ENCODE results near the gene NCAM2.

Gene NCAM2

GRCh38 chr21:20997636-20998455 lies at the start of gene NCAM2:
TSS of gene NCAM2 (plus strand) at chr21:20998409.
- peak; percentile 45 for DNase-seq (ENCODE audit: low read depth)

GRCh38 chr21:20949884-20950283 lies 48.3 kb upstream of the NCAM2 start:
- no peak for DNase-seq (ENCODE audit: low read depth)

- DNase-seq (ENCODE audit: low read depth), result no peak
Measured at GRCh38 chr21:20965816-20966215, 32.4 kb upstream of the NCAM2 start.

GRCh38 chr21:20968391-20968790 lies 29.8 kb upstream of the NCAM2 start:
- DNase-seq (ENCODE audit: low read depth), result no peak

- no peak for DNase-seq (ENCODE audit: low read depth)
Measured at GRCh38 chr21:20970691-20971090, 27.5 kb upstream of the NCAM2 start.

DNA sequence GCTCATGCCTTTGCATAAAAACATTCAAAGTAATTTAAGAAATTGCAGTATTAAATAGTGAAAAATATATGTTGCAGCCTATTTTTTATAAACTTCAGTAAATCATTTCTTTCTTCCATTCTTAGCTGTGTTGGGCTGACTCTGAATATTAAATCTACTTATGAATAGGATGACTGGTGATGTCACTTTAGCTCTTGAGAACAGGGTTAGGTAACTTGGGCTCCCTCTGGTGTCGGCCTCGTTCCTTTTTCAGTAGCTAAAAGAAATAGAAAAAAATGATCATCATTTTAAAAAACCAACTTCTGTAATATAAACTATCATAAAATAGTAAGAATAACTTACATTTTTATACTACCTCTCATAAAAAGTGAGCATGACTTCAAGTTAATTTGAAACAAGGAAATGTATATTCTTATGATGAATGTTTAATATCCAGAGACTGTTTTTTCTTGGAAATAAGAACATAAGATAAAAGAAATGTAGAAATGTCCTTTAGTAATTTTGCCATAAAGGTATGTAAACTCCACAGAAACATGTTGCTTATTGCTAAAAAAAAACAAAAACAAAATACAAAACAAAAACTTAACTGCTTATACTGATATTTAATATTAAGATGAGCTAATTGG lies 26.8 kb upstream of the NCAM2 start:
- DNase-seq (ENCODE audit: low read depth), result no peak

DNA sequence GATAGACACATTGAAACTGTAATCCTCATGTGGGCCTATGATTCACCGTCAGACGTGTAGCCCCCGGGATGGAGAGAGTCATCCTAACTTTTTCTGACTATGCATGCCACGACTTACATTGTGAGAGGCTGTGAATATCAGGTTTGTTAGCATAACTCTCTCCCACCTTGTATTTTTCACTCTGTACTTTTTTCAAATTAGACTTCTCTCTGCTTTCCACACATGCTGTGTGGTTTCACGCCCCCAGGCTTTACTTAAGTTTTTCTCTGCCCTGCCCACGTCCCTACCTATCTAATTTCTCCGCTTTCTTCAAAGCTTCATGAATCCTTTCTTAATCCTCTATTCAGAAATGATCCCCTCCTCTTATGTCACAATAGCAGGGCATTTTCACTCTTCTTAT lies 3.4 kb upstream of the NCAM2 start:
- no peak for DNase-seq (ENCODE audit: low read depth)

DNA sequence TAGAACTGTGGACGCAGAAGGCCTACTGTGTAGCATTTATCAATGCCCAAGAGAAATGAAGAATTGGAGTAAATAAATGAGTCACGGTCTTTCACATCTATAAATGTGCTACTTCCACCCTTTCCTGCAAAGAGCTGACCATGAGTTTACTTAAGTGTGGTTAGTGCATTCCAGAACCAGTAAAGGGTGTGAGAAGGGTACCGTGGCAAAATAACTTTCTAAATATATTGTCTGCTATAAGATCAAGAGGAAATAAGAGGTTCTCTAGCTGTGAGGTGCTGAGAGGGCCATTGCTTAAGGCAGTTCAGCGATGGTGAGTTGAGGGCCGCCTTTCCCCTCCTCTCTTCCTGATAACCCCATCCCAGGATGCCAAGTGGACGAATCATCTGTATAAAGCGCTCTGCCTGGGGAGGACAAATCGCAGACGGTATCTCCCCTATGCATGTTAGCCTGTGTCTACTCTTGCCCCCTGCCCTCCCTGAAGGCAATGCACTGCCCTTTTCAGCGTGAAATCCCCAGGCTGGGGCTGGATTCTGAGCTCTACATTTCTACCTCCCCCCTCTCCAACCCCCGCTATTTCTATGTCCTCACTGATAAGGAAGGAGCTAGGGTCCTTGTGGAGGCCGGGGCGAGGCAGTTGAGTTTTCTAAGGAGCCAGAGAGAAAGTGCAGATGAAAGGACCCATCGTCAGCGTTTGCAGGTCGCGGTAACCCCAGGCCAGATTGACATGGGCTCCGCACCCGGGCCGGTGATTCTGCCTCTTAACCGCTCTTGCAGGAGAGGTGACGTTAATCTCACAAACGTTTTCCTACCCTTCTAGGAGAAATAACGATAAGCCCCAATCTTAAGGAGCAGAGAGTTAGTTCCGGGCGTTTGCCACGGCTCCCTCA lies 1.5 kb upstream of the NCAM2 start:
- no peak for DNase-seq (ENCODE audit: low read depth)

- no peak for DNase-seq (ENCODE audit: low read depth)
Measured at GRCh38 chr21:20997311-20997635, 936 bp upstream of the NCAM2 start.

GRCh38 chr21:20998456-20998789 lies 214 bp downstream of the NCAM2 start:
- DNase-seq (ENCODE audit: low read depth), result no peak

GRCh38 chr21:20998886-20999285 lies 677 bp downstream of the NCAM2 start:
- no peak for DNase-seq (ENCODE audit: low read depth)

GRCh38 chr21:20999659-21000058 lies 1.4 kb downstream of the NCAM2 start:
- no peak for DNase-seq (ENCODE audit: low read depth)

DNA sequence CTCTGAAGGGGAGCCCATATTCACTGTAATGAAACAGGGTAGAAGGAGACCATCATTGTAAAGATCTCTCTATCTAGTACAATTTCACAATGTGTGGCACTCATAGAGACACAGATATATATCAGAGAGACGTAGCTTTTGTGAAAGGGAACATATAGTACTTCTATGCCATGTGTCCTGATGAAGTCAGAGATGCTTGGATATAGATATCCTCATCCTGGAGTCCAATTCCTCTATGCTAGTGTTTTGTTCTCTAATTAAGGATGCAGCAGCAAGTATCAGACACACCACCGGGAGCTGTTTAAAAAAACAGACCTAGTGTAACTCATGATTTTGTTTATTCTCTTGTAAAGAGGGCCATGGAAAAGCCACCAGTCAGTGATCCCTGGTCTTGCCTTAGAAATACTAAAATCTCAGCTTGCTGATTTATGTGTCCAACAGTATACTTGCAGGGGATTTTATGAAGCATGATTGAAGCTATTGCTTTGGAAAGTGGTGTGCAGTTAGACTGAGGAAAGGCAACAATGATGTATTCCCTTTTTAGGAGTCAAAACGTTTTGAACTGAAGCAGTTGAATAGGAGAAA lies 2.5 kb downstream of the NCAM2 start:
- no peak for DNase-seq (ENCODE audit: low read depth)

GRCh38 chr21:21001591-21002100 lies 3.4 kb downstream of the NCAM2 start:
- no peak for DNase-seq (ENCODE audit: low read depth)

GRCh38 chr21:21002153-21002552 lies 3.9 kb downstream of the NCAM2 start:
- DNase-seq (ENCODE audit: low read depth), result no peak

GRCh38 chr21:21003701-21004100 lies 5.5 kb downstream of the NCAM2 start:
- DNase-seq (ENCODE audit: low read depth), result no peak

DNA sequence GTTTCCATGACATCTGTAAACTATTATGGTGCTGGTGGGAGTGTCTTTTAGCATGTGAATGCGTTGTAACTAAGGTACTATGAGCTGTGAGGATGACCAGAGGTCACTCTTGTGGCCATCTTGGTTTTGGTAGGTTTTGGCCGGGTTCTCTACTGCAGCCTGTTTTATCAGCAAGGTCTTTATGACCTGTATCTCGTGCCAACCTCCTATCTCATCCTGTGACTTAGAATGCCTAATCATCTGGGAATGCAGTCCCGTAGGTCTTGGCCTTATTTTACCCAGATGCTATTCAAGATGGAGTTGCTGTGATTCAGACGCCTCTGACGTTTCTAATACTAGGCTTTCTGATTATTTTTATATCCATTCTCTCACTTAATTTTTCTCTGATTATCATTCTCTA lies 9.4 kb downstream of the NCAM2 start:
- DNase-seq (ENCODE audit: low read depth), result no peak

- no peak for DNase-seq (ENCODE audit: low read depth)
Measured at GRCh38 chr21:21010228-21010627, 12.0 kb downstream of the NCAM2 start.

GRCh38 chr21:21010698-21011097 lies 12.5 kb downstream of the NCAM2 start:
- DNase-seq (ENCODE audit: low read depth), result no peak

DNA sequence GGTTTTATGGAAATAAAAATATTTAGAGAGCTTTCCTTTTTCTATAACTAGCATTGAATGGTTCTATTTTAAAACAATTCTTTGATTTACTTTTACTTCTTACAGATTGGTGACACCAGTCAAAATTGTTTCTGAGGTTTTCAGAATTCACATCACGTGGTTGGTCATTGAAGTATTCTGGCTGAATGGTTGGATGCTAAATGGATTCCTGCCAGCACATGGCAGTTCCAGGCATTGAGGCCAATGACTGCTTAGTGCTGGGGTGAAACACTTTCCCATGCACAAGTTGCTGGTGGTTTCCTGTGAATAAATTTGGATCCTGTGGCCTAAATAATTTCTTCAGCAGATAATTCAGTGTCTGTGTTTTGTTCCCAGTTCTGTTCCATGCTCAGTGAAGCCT lies 20.6 kb downstream of the NCAM2 start:
- no peak for DNase-seq (ENCODE audit: low read depth)

DNA sequence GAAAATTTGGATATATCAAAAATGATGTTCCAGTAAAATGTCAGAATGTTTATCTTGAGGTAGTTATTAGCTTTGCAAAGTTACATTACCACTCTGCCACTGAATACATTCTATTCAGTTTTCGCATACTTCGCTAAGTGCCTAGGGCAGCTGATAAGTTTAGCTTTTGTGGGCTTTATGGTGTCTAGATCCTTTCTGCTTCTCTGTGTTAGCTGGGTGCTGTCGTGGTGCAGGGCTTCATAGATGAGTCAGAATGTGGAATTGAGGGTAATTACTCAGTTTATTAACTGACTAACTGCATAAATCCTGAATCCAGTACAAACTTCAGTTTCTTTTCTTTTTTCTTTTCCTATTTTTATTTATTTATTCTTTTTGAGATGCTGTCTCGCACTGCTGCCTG lies 21.5 kb downstream of the NCAM2 start:
- DNase-seq (ENCODE audit: low read depth), result no peak

GRCh38 chr21:21025742-21026141 lies 27.5 kb downstream of the NCAM2 start:
- no peak for DNase-seq (ENCODE audit: low read depth)
